ENCODE data around the gene C3orf49. TPM values are rescaled to one million over a fixed set of nuclear protein-coding genes. Genes with fewer than 3 reads are reported as not detected.
A peak's percentile ranks its signal among the peaks of the same experiment; 100 is the strongest.

Gene C3orf49
- total RNA-seq, 3 donors from 2014 or later: not detected

- H3K4me3 ChIP-seq: no peak overlapping the region
Measured at GRCh38 chr3:63861306-63861705, 42.2 kb downstream of the C3orf49 start.

GRCh38 chr3:63862804-63863149 is 43.7 kb downstream of the C3orf49 start:
- H3K36me3 ChIP-seq (ENCODE audit: low read depth): no peaks in the 10 kb centered on the region
- H3K4me1 ChIP-seq (ENCODE audit: low read depth): peaks cover 5% of the 10 kb centered on the region
- peak overlapping the region; percentile 87 for H3K4me3 ChIP-seq
- intact Hi-C loops (cut with DNase I, micrococcal nuclease): no loop called here
- no peaks in the 10 kb centered on the region for H3K9me3 ChIP-seq
- no peak for TF ChIP-seq CTCF (IDR thresholded peaks at IDR 0.05)
- no peak for DNase-seq
- peak; percentile 54 for ATAC-seq

More at GRCh38 chr3:63861306-63861705, 42.2 kb downstream of the C3orf49 start:
- intact Hi-C loops (cut with DNase I, micrococcal nuclease): no loop called here
- peaks cover 5% of the 10 kb centered on the region for H3K4me1 ChIP-seq (ENCODE audit: low read depth)
- ATAC-seq (no peak), DNase-seq (no peak)
- H3K36me3 ChIP-seq (ENCODE audit: low read depth): no peaks in the 10 kb centered on the region
- no peak for TF ChIP-seq CTCF (IDR thresholded peaks at IDR 0.05)
- no peaks in the 10 kb centered on the region for H3K9me3 ChIP-seq

GRCh38 chr3:63863150-63864007 is 44.3 kb downstream of the C3orf49 start, which contains the start of the genes ATXN7 and THOC7:
ATXN7 (plus strand) TSS chr3:63863867; CDS start chr3:63912599, 48,732 bp downstream.
THOC7 (minus strand) TSS chr3:63863805; CDS start chr3:63863790, 15 bp downstream.
- Histone ChIP-seq H3K4me1 (ENCODE audit: low read depth) (peaks cover 5% of the 10 kb centered on the region), H3K4me3 (peak within 1 kb of the TSS; percentile 91), H3K36me3 (ENCODE audit: low read depth) (no peaks in the 10 kb centered on the region), H3K9me3 (no peaks in the 10 kb centered on the region)
- no peak for TF ChIP-seq CTCF (IDR thresholded peaks at IDR 0.05)
- intact Hi-C loops (cut with DNase I, micrococcal nuclease): no loop called here
- DNase-seq (peak; percentile 78 to 85 (median 85)), ATAC-seq (peak; percentile 88)

GRCh38 chr3:63864008-63864964 is 45.2 kb downstream of the C3orf49 start:
- H3K4me3 ChIP-seq: peak overlapping the region; percentile 91
- intact Hi-C loops (cut with DNase I, micrococcal nuclease): no loop called here
- ATAC-seq (peak; percentile 77), DNase-seq (peak; percentile 67 to 77 (median 71))
- no peaks in the 10 kb centered on the region for H3K36me3 ChIP-seq (ENCODE audit: low read depth)
- H3K4me1 ChIP-seq (ENCODE audit: low read depth): peaks cover 5% of the 10 kb centered on the region
- no peak for TF ChIP-seq CTCF (IDR thresholded peaks at IDR 0.05)
- H3K9me3 ChIP-seq: no peaks in the 10 kb centered on the region

- H3K4me1 ChIP-seq (ENCODE audit: low read depth): peaks cover 5% of the 10 kb centered on the region
- TF ChIP-seq CTCF (IDR thresholded peaks at IDR 0.05): no peak
- DNase-seq (no peak), ATAC-seq (no peak)
- H3K36me3 ChIP-seq (ENCODE audit: low read depth): no peaks in the 10 kb centered on the region
- H3K4me3 ChIP-seq: no peak overlapping the region
- intact Hi-C loops (cut with DNase I, micrococcal nuclease): no loop called here
- H3K9me3 ChIP-seq: no peaks in the 10 kb centered on the region
Measured at GRCh38 chr3:63864965-63865327, 45.8 kb downstream of the C3orf49 start.

All from mucosa of descending colon (tissue), 3 donors.